RPMI8226 (cell line): Measurements from ENCODE around the gene CNNM4.
"Not testable (repeated sequence)": the region's sequence is repeated elsewhere in the genome, so short reads cannot be mapped to it uniquely, and the experiment has no call there.

Experiments used
- DNase-seq: peaks from one replicate; pipeline ENCODE4 v3.0.0-alpha.2; 2015

The CNNM4 gene

GRCh38 chr2:96796497-96796896 lies 35.8 kb downstream of the CNNM4 start:
- DNase-seq = not testable (repeated sequence)

- no peak for DNase-seq
Measured at GRCh38 chr2:96797066-96797625, 36.4 kb downstream of the CNNM4 start.

- DNase-seq = no peak
Measured at GRCh38 chr2:96798733-96799622, 38.3 kb downstream of the CNNM4 start.

GRCh38 chr2:96799623-96799935 lies 38.9 kb downstream of the CNNM4 start:
- DNase-seq = no peak

GRCh38 chr2:96800061-96801004 lies 39.6 kb downstream of the CNNM4 start:
- DNase-seq = no peak

- peak; percentile 58 for DNase-seq
Measured at GRCh38 chr2:96801005-96801785, 40.5 kb downstream of the CNNM4 start.

GRCh38 chr2:96801786-96802595 lies 41.3 kb downstream of the CNNM4 start:
- DNase-seq = no peak

GRCh38 chr2:96802721-96803120 lies 42.0 kb downstream of the CNNM4 start:
- no peak for DNase-seq

GRCh38 chr2:96804986-96805385 lies 44.3 kb downstream of the CNNM4 start:
- DNase-seq = no peak

- not testable (repeated sequence) for DNase-seq
Measured at GRCh38 chr2:96805946-96806345, 45.2 kb downstream of the CNNM4 start.

GRCh38 chr2:96806468-96807126 lies 45.9 kb downstream of the CNNM4 start:
- no peak for DNase-seq

GRCh38 chr2:96807127-96807471 lies 46.4 kb downstream of the CNNM4 start:
- no peak for DNase-seq

GRCh38 chr2:96808176-96808837 lies 47.6 kb downstream of the CNNM4 start:
- no peak for DNase-seq

- DNase-seq = no peak
Measured at GRCh38 chr2:96809216-96809882, 48.6 kb downstream of the CNNM4 start.

- no peak for DNase-seq
Measured at GRCh38 chr2:96809951-96810782, 49.5 kb downstream of the CNNM4 start.

GRCh38 chr2:96810783-96811192 lies 50.1 kb downstream of the CNNM4 start:
- DNase-seq = no peak

GRCh38 chr2:96811917-96812316 lies 51.2 kb downstream of the CNNM4 start:
- DNase-seq = no peak

- no peak for DNase-seq
Measured at GRCh38 chr2:96813656-96814055, 53.0 kb downstream of the CNNM4 start.
